Natural killer cell (primary cell): Measurements from ENCODE around the gene RAET1E. TPM values are rescaled to one million over a fixed set of nuclear protein-coding genes. Genes with fewer than 3 reads are reported as not detected.

Source experiments
- ATAC-seq, 3 donors: fragments of 150-1000 bp in 2 of 3; fragments of 200-7000 bp in 1 of 3; cut with Tn5 transposase; 1 replicate in 1 of 3; 2 replicates in 2 of 3; pipeline ENCODE4 v1.10.0; 2021; ENCODE audit warnings: mild to moderate bottlenecking in 2 of 3, moderate library complexity in 2 of 3
- DNase-seq, 2 donors: peaks; one replicate each; pipeline versions ENCODE4 v3.0.0 to v3.0.0-alpha.2; 2013 to 2021; ENCODE audit warnings: mixed read lengths in 1 of 2
- H3K27ac ChIP-seq: one replicate; pipeline ENCODE4 v1.5.1; 2013; ENCODE audit warnings: mild to moderate bottlenecking, low read length
- H3K27me3 ChIP-seq: one replicate; pipeline ENCODE4 v1.6.1; 2013; ENCODE audit warnings: low read length; ENCODE audit not compliant: control insufficient read depth, insufficient read depth
- H3K36me3 ChIP-seq: one replicate; pipeline ENCODE4 v1.6.1; 2013; ENCODE audit warnings: low read length; ENCODE audit not compliant: control insufficient read depth, insufficient read depth
- H3K4me1 ChIP-seq: one replicate; pipeline ENCODE4 v1.6.1; 2013; ENCODE audit warnings: low read length; ENCODE audit not compliant: control insufficient read depth, insufficient read depth
- H3K4me3 ChIP-seq: one replicate; pipeline ENCODE4 v1.5.1; 2013; ENCODE audit warnings: low read length
- H3K9me3 ChIP-seq: one replicate; pipeline ENCODE4 v1.6.1; 2013; ENCODE audit warnings: low read length; ENCODE audit not compliant: control insufficient read depth, insufficient read depth
- H3K27ac Mint-ChIP-seq, 2 donors: one replicate each; pipeline ENCODE4 v1.8.0; 2022; ENCODE audit warnings: mild to moderate bottlenecking in 2 of 2, mixed read lengths in 2 of 2, moderate library complexity in 1 of 2
- H3K27me3 Mint-ChIP-seq, 2 donors: one replicate each; pipeline ENCODE4 v1.8.0; 2022; ENCODE audit warnings: low read depth in 2 of 2, mixed read lengths in 2 of 2
- H3K36me3 Mint-ChIP-seq: one replicate; pipeline ENCODE4 v1.8.0; 2022; ENCODE audit warnings: mixed read lengths
- H3K4me1 Mint-ChIP-seq, 2 donors: one replicate each; pipeline ENCODE4 v1.8.0; 2022; ENCODE audit warnings: mixed read lengths in 2 of 2
- H3K4me3 Mint-ChIP-seq: one replicate; pipeline ENCODE4 v1.8.0; 2022; ENCODE audit warnings: mild to moderate bottlenecking, moderate library complexity, mixed read lengths
- H3K9me3 Mint-ChIP-seq, 2 donors: one replicate each; pipeline ENCODE4 v1.8.0; 2022; ENCODE audit warnings: mixed read lengths in 2 of 2
- CTCF ChIP-seq: fragments of 200-600 bp; IDR thresholded peaks from one replicate; pipeline ENCODE4 v1.8.0; 2022; ENCODE audit warnings: antibody characterized with exemption
- WGBS: methylation state at CpG from one replicate; pipeline ENCODE4 v1.1.7; 2013; ENCODE audit warnings: missing lambda C conversion rate; ENCODE audit not compliant: insufficient coverage; 5-methylcytosine and 5-hydroxymethylcytosine counted together
- intact Hi-C: fragments of 100-400 bp; cut with micrococcal nuclease; formaldehyde crosslinking; loops from one replicate; pipeline ENCODE4 v1.14.2; 2022
- total RNA-seq, 4 donors: library from RNA; stranded (reverse); fragments of 120-200 nt in 1 of 4; gene quantifications; one replicate each; pipeline versions ENCODE4 v1.2.3 to v1.2.4, GENCODE V29; 2013 to 2022

RAET1E gene
- total RNA-seq, 3 donors from 2014 or later (not counting 1 experiment from before 2014, with no cell fraction given), result not detected

- Mint-ChIP-seq H3K36me3 (no peaks in the 10 kb centered on the region), H3K27ac (no peak overlapping the region), H3K4me1 (no peaks in the 10 kb centered on the region), H3K9me3 (no peaks in the 10 kb centered on the region), H3K27me3 (peaks cover 8 to 17% of the 10 kb centered on the region in 2 donors), H3K4me3 (no peak overlapping the region)
- DNase-seq, result no peak
- Histone ChIP-seq H3K9me3 (no peaks in the 10 kb centered on the region), H3K4me1 (no peaks in the 10 kb centered on the region), H3K27me3 (no peaks in the 10 kb centered on the region), H3K27ac (no peak overlapping the region), H3K36me3 (no peaks in the 10 kb centered on the region), H3K4me3 (no peak overlapping the region)
- intact Hi-C loops, result no loop called here
- WGBS, result 89% methylated on average over 3 of the region's 3 CpGs
- TF ChIP-seq CTCF, result no peak
- ATAC-seq, result no peak
Measured at GRCh38 chr6:149887343-149887742, 10.6 kb downstream of the RAET1E start.

- H3K9me3 ChIP-seq, result no peaks in the 10 kb centered on the region
- H3K36me3 ChIP-seq, result no peaks in the 10 kb centered on the region
- no peak for TF ChIP-seq CTCF
- H3K27me3 Mint-ChIP-seq, result peaks cover 9 to 29% of the 10 kb centered on the region in 2 donors
- H3K36me3 Mint-ChIP-seq, result no peaks in the 10 kb centered on the region
- no peaks in the 10 kb centered on the region for H3K9me3 Mint-ChIP-seq
- intact Hi-C loops, result no loop called here
- no peaks in the 10 kb centered on the region for H3K27me3 ChIP-seq
- ATAC-seq, result no peak
- 82% methylated on average over 3 of the region's 3 CpGs for WGBS
- H3K27ac ChIP-seq, result no peak overlapping the region
- H3K27ac Mint-ChIP-seq, result no peak overlapping the region
- no peak overlapping the region for H3K4me3 ChIP-seq
- no peaks in the 10 kb centered on the region for H3K4me1 ChIP-seq
- H3K4me1 Mint-ChIP-seq, result no peaks in the 10 kb centered on the region
- no peak for DNase-seq
- H3K4me3 Mint-ChIP-seq, result no peak overlapping the region
Measured at GRCh38 chr6:149885888-149886287, 12.0 kb downstream of the RAET1E start.

GRCh38 chr6:149884617-149885016 lies 13.3 kb downstream of the RAET1E start:
- Histone ChIP-seq H3K9me3 (no peaks in the 10 kb centered on the region), H3K36me3 (no peaks in the 10 kb centered on the region), H3K4me3 (no peak overlapping the region), H3K27me3 (no peaks in the 10 kb centered on the region), H3K4me1 (no peaks in the 10 kb centered on the region), H3K27ac (no peak overlapping the region)
- no peak for DNase-seq
- peaks cover 14 to 42% of the 10 kb centered on the region in 2 donors for H3K27me3 Mint-ChIP-seq
- H3K36me3 Mint-ChIP-seq, result no peaks in the 10 kb centered on the region
- no peaks in the 10 kb centered on the region for H3K4me1 Mint-ChIP-seq
- intact Hi-C loops, result no loop called here
- no peaks in the 10 kb centered on the region for H3K9me3 Mint-ChIP-seq
- no peak for TF ChIP-seq CTCF
- WGBS, result 90% methylated on average over 7 of the region's 7 CpGs
- no peak for ATAC-seq
- H3K27ac Mint-ChIP-seq, result no peak overlapping the region
- H3K4me3 Mint-ChIP-seq, result no peak overlapping the region

- Histone ChIP-seq H3K9me3 (no peaks in the 10 kb centered on the region), H3K27me3 (no peaks in the 10 kb centered on the region), H3K4me1 (no peaks in the 10 kb centered on the region), H3K27ac (no peak overlapping the region), H3K4me3 (no peak overlapping the region), H3K36me3 (no peaks in the 10 kb centered on the region)
- Mint-ChIP-seq H3K27ac (no peak overlapping the region), H3K9me3 (no peaks in the 10 kb centered on the region), H3K36me3 (no peaks in the 10 kb centered on the region), H3K4me3 (no peak overlapping the region), H3K27me3 (peaks cover 15 to 46% of the 10 kb centered on the region in 2 donors), H3K4me1 (no peaks in the 10 kb centered on the region)
- intact Hi-C loops, result no loop called here
- DNase-seq, result no peak
- WGBS, result 86% methylated on average over 11 of the region's 11 CpGs
- no peak for ATAC-seq
- no peak for TF ChIP-seq CTCF
Measured at GRCh38 chr6:149884215-149884614, 13.7 kb downstream of the RAET1E start.
